ENCODE measurements around the gene KCNH1. TPM values are rescaled to one million over a fixed set of nuclear protein-coding genes. Genes with fewer than 3 reads are reported as not detected.

KCNH1 gene
- total and polyA plus RNA-seq, 10 of the 15 experiments (the other 5 are each of a cell fraction or from before 2014, with no cell fraction given) = 0.02 to 0.04 (median 0.04) TPM; not detected in 7

DNA sequence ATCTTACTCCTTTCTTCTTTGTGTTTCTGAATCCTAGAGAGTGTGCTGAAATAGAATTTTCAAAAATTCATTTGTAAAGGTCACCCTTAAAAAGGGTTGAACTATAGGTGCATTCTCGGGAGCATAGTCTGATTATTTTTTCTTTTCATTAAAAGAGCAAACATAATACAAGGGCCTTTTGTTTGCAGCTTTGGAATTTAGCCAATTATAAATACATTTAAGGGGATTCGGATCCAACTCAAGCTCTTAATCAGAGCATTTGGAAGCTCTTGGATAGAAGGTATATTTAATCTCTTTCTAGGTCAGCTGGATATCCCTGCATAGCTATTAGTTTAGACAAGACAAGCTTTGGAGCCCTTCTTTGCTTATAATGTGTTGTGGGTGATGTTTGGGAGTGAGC lies 483.5 kb downstream of the KCNH1 start:
- in situ Hi-C loops (cut with MboI) = no loop called here
- TF ChIP-seq NR2F1 (conservative IDR thresholded peaks at IDR 0.05) (no peak), RCOR1 (conservative IDR thresholded peaks at IDR 0.05; ENCODE audit: low read depth, low read length) (no peak), BRCA1 (IDR thresholded peaks at IDR 0.05; ENCODE audit: low read depth, low read length) (no peak), STAT1 (conservative IDR thresholded peaks at IDR 0.05) (no peak), ASH2L (IDR thresholded peaks at IDR 0.05; ENCODE audit: borderline replicate concordance, low read depth) (no peak), CHD1 (IDR thresholded peaks at IDR 0.05; ENCODE audit: low read depth, low read length) (no peak), SMAD5 (IDR thresholded peaks at IDR 0.05; ENCODE audit: low read depth) (no peak)
- H3K9me3 ChIP-seq (replicated peaks; ENCODE audit: control insufficient read depth, insufficient read depth, low read length) = no peaks in the 10 kb centered on the region; the same call in 2 of the 3 replicates
- SMC1A ChIA-PET (ENCODE audit: uncharacterized antibody, unreplicated experiment) = interaction anchor here (0.7 to 1.0 kb wide), 3 partner anchors 12 to 28 kb away, joined by 3 read pairs; no protein-coding TSS in a partner anchor
- DNase-seq (ENCODE audit: low read depth, low spot score) = no peak
- H3K79me2 ChIP-seq (ENCODE audit: control insufficient read depth, insufficient read depth, low read length) = no peaks in the 10 kb centered on the region
- intact Hi-C loops (cut with micrococcal nuclease; ENCODE audit: unreplicated experiment) = no loop called here
- no peaks in the 10 kb centered on the region for H3K27me3 ChIP-seq (replicated peaks in 1 of 2; ENCODE audit: control insufficient read depth in 2 of 2, insufficient read depth in 2 of 2, low read length in 1 of 2)
- no peak for ATAC-seq
- H3K27ac ChIP-seq (ENCODE audit: control insufficient read depth, insufficient read depth) = no peak overlapping the region
- H4K20me1 ChIP-seq (ENCODE audit: control insufficient read depth, insufficient read depth) = no peaks in the 10 kb centered on the region
- H3K36me3 ChIP-seq (ENCODE audit: control insufficient read depth in 2 of 2, insufficient read depth in 2 of 2, low read length in 1 of 2) = no peaks in the 10 kb centered on the region; a peak in 1 of 4 replicates
- no peak overlapping the region for H3K9ac ChIP-seq (ENCODE audit: control insufficient read depth, insufficient read depth, low read length)
- no peaks in the 10 kb centered on the region for H3K4me1 ChIP-seq (ENCODE audit: control insufficient read depth, insufficient read depth, low read length)
- RAD21 ChIA-PET (ENCODE audit: unreplicated experiment) = no interaction called here
- 0% methylated on average over 2 of the region's 2 CpGs for WGBS (ENCODE audit: insufficient coverage, insufficient replicate concordance, low lambda C conversion rate, missing lambda C conversion rate)
- CTCF ChIA-PET = no interaction called here
- H2AFZ ChIP-seq (ENCODE audit: control insufficient read depth, low read depth, low read length) = no peak overlapping the region
- BruUV-seq (replicated peaks) = no TSS peak
- FAIRE-seq = no peak
- H3K4me3 ChIP-seq = no peak overlapping the region
- H3K4me2 ChIP-seq (ENCODE audit: control insufficient read depth, insufficient read depth) = no peak overlapping the region
- POLR2A ChIA-PET = no interaction called here

DNA sequence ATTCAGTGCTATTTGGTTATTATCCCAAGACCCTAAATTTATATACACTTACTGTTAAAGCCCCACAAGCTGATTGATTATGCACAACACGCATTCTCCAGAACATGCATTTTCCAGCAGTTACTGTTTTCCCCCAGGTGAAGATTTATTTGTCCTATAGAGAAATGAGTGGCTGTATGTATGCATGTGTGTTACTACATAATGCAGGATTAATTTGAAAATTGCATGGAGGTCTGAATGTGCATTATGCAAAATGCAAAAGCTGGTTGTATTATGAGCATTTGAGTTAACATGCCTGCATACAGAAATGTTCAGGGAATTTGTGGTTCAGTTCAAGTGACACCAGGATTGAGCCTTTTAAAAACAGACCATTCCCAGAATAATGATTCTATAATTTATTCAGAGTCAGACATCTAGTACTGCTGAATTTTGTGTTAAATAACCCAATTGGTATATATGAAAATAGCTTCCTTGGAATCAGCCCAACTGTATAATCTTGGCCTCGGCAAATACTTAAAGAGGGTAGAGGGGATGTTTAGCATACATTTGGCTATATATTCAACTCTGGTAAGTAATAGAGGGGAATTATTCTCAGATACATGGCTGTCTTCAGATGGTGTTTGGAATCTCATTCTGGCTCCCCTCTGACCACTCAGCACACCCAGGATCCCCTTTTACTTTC lies 485.2 kb downstream of the KCNH1 start:
- RAD21 ChIA-PET (ENCODE audit: unreplicated experiment) = no interaction called here
- no peak for TF ChIP-seq GATAD2B (conservative IDR thresholded peaks at IDR 0.05; ENCODE audit: low read depth)
- TF ChIP-seq RAD21 (IDR thresholded peaks at IDR 0.05; ENCODE audit: insufficient read depth, low read depth, low read length) = no peak
- no peak for TF ChIP-seq HDAC6 (IDR thresholded peaks at IDR 0.05; ENCODE audit: unreplicated experiment)
- TF ChIP-seq CREB1 (IDR thresholded peaks at IDR 0.05; ENCODE audit: low read depth) = no peak
- TF ChIP-seq, protein P1, sequence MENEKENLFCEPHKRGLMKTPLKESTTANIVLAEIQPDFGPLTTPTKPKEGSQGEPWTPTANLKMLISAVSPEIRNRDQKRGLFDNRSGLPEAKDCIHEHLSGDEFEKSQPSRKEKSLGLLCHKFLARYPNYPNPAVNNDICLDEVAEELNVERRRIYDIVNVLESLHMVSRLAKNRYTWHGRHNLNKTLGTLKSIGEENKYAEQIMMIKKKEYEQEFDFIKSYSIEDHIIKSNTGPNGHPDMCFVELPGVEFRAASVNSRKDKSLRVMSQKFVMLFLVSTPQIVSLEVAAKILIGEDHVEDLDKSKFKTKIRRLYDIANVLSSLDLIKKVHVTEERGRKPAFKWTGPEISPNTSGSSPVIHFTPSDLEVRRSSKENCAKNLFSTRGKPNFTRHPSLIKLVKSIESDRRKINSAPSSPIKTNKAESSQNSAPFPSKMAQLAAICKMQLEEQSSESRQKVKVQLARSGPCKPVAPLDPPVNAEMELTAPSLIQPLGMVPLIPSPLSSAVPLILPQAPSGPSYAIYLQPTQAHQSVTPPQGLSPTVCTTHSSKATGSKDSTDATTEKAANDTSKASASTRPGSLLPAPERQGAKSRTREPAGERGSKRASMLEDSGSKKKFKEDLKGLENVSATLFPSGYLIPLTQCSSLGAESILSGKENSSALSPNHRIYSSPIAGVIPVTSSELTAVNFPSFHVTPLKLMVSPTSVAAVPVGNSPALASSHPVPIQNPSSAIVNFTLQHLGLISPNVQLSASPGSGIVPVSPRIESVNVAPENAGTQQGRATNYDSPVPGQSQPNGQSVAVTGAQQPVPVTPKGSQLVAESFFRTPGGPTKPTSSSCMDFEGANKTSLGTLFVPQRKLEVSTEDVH (IDR thresholded peaks at IDR 0.05; ENCODE audit: low read depth, partially characterized antibody) = no peak
- no peak for TF ChIP-seq IRF4 (IDR thresholded peaks at IDR 0.05; ENCODE audit: low read depth, low read length)
- TF ChIP-seq SREBF2 (IDR thresholded peaks at IDR 0.05; ENCODE audit: low read length) = no peak
- TF ChIP-seq, protein P2, sequence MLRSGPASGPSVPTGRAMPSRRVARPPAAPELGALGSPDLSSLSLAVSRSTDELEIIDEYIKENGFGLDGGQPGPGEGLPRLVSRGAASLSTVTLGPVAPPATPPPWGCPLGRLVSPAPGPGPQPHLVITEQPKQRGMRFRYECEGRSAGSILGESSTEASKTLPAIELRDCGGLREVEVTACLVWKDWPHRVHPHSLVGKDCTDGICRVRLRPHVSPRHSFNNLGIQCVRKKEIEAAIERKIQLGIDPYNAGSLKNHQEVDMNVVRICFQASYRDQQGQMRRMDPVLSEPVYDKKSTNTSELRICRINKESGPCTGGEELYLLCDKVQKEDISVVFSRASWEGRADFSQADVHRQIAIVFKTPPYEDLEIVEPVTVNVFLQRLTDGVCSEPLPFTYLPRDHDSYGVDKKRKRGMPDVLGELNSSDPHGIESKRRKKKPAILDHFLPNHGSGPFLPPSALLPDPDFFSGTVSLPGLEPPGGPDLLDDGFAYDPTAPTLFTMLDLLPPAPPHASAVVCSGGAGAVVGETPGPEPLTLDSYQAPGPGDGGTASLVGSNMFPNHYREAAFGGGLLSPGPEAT (IDR thresholded peaks at IDR 0.05; ENCODE audit: low read depth) = no peak

More for the DNA sequence above, 485.2 kb downstream of the KCNH1 start:
- no peak overlapping the region for H2AFZ ChIP-seq (ENCODE audit: control insufficient read depth, low read depth, low read length)
- ChIA-PET SMC1A (ENCODE audit: uncharacterized antibody, unreplicated experiment) (interaction anchor here (1.2 kb wide), 1 partner anchor 22 kb away, joined by 4 read pairs; no protein-coding TSS in a partner anchor), CTCF (no interaction called here), POLR2A (no interaction called here)
- no peaks in the 10 kb centered on the region for H4K20me1 ChIP-seq (ENCODE audit: control insufficient read depth, insufficient read depth)
- no peaks in the 10 kb centered on the region; a peak in 1 of 4 replicates for H3K36me3 ChIP-seq (ENCODE audit: control insufficient read depth in 2 of 2, insufficient read depth in 2 of 2, low read length in 1 of 2)
- in situ Hi-C loops (cut with MboI) = no loop called here
- H3K4me1 ChIP-seq (ENCODE audit: control insufficient read depth, insufficient read depth, low read length) = no peaks in the 10 kb centered on the region
- no peak overlapping the region for H3K4me2 ChIP-seq (ENCODE audit: control insufficient read depth, insufficient read depth)
- no peak for DNase-seq (ENCODE audit: low read depth, low spot score)
- intact Hi-C loops (cut with micrococcal nuclease; ENCODE audit: unreplicated experiment) = no loop called here
- no peak overlapping the region for H3K4me3 ChIP-seq
- no peaks in the 10 kb centered on the region for H3K27me3 ChIP-seq (replicated peaks in 1 of 2; ENCODE audit: control insufficient read depth in 2 of 2, insufficient read depth in 2 of 2, low read length in 1 of 2)
- no peak for ATAC-seq
- BruUV-seq (replicated peaks) = no TSS peak
- no peak for FAIRE-seq
- 0% methylated on average over 2 of the region's 2 CpGs for WGBS (ENCODE audit: insufficient coverage, insufficient replicate concordance, low lambda C conversion rate, missing lambda C conversion rate)
- H3K79me2 ChIP-seq (ENCODE audit: control insufficient read depth, insufficient read depth, low read length) = no peaks in the 10 kb centered on the region
- no peak overlapping the region for H3K27ac ChIP-seq (ENCODE audit: control insufficient read depth, insufficient read depth)
- no peak overlapping the region for H3K9ac ChIP-seq (ENCODE audit: control insufficient read depth, insufficient read depth, low read length)
- H3K9me3 ChIP-seq (replicated peaks; ENCODE audit: control insufficient read depth, insufficient read depth, low read length) = no peaks in the 10 kb centered on the region; the same call in 2 of the 3 replicates

All from GM12878 (cell line).